HL-60/S4 (cell line): ENCODE data around the gene MTIF3.

ENCODE experiments used
- in situ Hi-C: fragments of 300-500 bp; cut with MboI; formaldehyde crosslinking; loops from 2 replicates; pipeline ENCODE4 v1.14.3; 2022; ENCODE audit warnings: low sequenced_read_pairs

MTIF3 gene

GRCh38 chr13:27449936-27450828, at the start of gene MTIF3:
MTIF3 (minus strand) TSS chr13:27450564; CDS start chr13:27440448, 10,116 bp downstream.
- in situ Hi-C loops = no loop called here

DNA sequence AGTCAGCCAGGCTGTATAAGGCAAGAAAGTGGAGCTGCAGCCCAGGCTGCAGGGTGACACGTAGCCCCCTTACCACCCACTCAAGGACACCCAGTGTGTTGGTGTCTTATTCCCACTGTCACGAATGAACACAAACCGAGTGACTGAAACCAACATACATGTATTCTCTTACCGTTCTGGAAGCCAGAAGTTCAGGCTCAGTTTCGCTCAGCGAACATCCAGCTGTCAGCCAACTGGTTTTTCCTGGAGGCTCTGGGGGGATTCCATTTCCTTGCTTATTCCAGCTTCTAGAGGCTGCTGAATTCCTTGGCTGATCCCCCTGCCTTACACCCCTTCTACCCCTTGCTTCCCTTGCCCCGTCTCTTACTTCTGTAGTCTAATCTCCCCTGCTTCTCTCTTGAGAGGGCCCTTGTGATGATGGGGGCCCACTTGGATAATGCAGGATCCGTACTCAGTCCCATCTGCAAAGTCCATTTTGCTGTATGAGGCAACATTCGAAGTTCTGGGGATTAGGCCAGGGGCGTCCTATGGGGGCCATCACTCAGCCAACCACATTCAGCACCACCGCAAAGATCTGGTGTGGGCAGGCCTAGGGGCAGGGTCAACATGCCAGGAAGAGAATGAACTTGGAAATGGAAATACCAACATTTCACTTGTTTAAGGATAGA, 47.3 kb upstream of the MTIF3 start:
- in situ Hi-C loops = no loop called here

- in situ Hi-C loops = no loop called here
These were observed 46.3 kb upstream of the MTIF3 start for GRCh38 chr13:27496536-27497273.

DNA sequence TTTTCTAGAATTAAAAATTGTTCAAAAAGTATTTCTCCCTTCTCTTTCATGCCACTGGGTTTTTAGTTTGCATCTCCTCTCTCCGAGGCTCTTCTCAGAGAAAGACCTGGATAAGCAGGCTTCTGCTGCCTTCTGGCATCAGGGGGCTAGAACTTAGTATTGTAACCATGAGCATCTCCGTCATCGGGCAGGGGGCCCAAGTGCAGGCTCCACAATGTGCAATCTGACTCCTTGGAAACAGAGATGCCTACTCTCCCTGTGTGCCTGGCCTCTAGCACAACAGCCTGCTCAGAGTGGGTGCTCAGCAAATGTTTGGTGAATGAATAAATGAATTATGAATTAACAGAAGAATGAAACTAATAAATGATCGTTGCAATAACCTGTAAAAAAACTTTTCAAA, 45.6 kb upstream of the MTIF3 start:
- in situ Hi-C loops = no loop called here

GRCh38 chr13:27495551-27495950, 45.2 kb upstream of the MTIF3 start:
- in situ Hi-C loops = no loop called here

GRCh38 chr13:27493981-27494380, 43.6 kb upstream of the MTIF3 start:
- in situ Hi-C loops = no loop called here

- in situ Hi-C loops = no loop called here
These were observed 39.1 kb upstream of the MTIF3 start for GRCh38 chr13:27489456-27489855.

DNA sequence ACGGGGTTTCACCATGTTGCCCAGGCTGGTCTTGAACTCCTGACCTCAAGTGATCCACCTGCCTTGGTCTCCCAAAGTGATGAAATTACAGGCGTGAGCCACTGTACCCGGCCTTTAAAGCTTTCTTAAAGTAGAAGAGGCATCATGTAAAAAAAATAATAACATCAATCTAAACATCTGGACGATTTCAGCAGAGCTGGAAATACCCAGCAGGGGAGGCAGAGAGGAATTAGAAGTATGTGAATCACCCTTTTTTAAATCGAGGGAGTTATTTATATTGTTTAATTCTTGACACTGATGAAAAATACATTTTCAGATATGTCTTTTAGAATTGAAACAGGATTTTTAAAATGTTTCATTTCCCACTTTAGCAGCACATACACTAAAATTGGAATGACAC, 37.4 kb upstream of the MTIF3 start:
- in situ Hi-C loops = no loop called here

GRCh38 chr13:27483421-27483820, 33.1 kb upstream of the MTIF3 start:
- in situ Hi-C loops = no loop called here

- in situ Hi-C loops = no loop called here
These were observed 32.6 kb upstream of the MTIF3 start for GRCh38 chr13:27482983-27483382.

DNA sequence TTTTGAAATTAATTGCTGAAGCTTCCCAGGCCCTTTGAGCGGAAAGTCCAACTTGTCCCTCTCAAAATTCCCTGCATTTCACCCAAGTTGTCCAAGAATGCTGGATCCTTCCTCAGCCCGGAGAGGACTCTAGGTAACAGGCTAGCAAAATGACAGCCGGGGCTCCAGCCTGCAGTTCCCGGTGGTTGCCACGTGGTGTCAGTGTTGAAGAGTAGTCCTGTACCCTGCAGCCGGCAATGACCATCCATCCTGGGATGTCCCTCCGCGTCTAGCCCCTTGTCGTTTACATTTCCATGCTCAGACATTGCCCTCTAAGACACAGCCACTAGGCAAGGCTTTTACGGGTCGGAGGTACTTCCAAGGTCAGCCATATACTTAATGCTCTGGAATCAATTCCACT, 31.4 kb upstream of the MTIF3 start:
- in situ Hi-C loops = no loop called here

DNA sequence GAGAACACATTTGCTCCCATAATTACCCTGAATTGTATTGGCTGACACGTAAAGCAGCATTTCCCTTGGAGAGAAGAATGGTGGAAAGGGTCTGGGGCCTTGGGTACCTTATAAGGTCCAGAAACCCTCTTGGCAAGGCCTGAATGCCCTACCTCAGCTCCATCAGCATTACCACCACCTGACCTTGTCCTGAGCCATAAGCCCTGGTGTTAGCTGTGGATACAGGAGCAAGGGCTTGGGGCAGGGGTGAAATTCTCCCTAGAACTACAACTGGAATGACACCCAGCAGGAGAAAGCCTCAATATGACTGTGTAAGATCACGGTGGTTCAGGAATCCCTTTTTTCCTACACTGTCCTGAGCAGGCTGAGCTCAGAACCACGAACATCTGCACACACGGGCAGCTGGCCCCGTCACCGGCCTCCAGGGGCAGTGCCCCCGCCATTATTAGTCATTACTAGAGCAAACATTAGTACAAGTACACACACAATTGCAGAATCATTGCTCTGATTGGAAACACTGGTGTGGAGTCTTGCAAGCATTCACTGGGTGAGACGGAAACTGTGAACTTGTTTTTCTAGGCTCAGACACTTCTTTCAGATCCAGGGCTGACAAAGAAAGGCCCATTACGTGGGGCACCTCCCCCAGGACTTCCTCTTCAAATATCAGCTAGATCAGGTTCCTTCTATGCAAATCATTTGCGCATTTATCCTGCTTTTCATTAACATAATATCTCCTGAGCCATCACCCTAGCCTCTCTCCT, 26.8 kb upstream of the MTIF3 start:
- in situ Hi-C loops = no loop called here

- in situ Hi-C loops = no loop called here
These were observed 24.4 kb upstream of the MTIF3 start for GRCh38 chr13:27474751-27475268.

- in situ Hi-C loops = no loop called here
These were observed 22.6 kb upstream of the MTIF3 start for GRCh38 chr13:27472941-27473340.

- in situ Hi-C loops = no loop called here
These were observed 22.1 kb upstream of the MTIF3 start for GRCh38 chr13:27472441-27472840.

DNA sequence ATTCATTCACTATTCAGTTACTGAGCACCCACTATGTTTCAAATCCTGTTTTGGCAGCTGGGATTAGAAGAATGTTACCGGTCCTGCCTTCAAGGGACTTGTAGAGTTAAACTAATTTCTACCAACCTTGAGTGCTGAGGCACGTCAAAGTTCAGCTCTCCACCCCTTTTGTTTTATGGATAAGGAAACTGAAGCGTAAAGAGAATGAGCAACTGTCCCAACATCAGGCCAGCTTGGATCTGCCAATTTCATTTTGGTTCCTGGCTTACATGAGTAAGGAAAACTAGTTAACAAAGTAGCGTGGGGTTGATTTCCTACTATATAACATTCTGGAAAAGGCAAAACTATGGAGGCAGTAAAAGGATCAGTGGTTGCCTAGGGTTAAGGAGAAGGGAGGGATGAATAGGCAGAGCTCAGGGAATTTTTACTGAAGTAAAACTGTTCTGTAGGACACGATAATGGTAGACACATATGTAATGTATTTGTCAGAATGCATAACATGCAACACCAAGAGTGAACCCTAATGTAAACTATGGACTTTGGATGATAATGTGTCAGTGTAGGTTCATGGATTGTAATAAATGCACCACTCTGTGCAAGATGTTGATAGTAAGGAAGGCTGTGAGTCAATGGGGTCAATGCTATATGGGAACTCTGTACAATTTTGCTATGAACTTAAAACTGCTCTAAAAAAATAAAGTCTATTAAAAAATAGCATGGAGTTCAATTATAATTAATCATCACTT, 19.9 kb upstream of the MTIF3 start:
- in situ Hi-C loops = no loop called here

GRCh38 chr13:27466513-27466912, 16.1 kb upstream of the MTIF3 start:
- in situ Hi-C loops = no loop called here

GRCh38 chr13:27465611-27466010, 15.2 kb upstream of the MTIF3 start:
- in situ Hi-C loops = no loop called here

GRCh38 chr13:27463500-27463899, 13.1 kb upstream of the MTIF3 start:
- in situ Hi-C loops = no loop called here
